ENCODE results near the gene NFIC.
"Not testable (repeated sequence)": the region's sequence is repeated elsewhere in the genome, so short reads cannot be mapped to it uniquely, and the experiment has no call there.

NFIC gene

DNA sequence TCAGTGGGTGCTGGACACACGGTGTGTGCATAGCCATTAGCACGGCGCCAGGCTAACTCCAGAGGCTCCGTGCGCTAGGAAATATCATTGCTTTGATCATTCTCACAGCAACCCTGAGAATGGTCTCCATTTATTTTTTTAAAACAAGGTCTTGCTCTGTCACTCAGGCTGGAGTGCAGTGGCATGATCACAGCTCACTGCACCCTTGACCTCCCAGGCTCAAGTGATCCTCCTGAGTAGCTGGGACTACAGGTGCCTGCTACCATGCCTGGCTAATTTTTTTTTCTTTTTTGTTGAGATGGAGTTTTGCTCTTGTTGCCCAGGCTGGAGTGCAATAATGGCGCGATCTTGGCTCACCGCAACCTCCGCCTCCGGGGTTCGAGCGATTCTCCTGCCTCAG, 55.3 kb downstream of the NFIC start:
- not testable (repeated sequence) for DNase-seq (ENCODE audit: low spot score)

DNA sequence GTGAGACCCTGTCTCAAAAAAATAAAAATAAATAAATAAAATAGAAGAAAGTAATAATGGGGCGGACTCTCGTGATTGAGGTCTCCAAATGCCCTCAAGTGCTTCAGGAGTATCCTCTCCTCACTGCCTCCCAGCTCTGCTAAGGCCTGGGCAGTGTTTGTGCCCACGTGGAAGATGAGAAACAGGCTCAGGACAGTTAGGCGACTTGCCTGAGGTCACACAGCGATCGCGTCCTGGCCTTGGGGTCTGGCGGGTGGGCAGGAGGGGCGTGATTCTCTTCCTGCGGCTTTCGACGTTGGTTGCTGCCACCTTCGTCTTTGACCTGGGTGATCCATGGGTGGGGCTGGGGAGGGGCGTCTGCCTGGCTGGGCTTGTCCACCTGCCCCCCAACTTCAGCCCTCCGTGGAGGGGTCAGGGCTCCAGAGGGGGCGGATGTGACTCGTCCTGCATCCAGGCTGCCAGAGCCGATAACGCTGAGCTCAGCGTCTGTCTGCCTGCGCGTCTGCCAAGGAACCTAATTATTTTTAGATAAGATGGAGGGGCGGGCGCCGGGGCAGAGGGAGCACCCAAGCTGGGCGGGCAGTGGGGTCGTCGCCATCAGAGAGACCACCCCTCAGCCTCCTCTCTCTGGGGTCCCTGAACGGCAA, 56.9 kb downstream of the NFIC start:
- no peak for DNase-seq (ENCODE audit: low spot score)

DNA sequence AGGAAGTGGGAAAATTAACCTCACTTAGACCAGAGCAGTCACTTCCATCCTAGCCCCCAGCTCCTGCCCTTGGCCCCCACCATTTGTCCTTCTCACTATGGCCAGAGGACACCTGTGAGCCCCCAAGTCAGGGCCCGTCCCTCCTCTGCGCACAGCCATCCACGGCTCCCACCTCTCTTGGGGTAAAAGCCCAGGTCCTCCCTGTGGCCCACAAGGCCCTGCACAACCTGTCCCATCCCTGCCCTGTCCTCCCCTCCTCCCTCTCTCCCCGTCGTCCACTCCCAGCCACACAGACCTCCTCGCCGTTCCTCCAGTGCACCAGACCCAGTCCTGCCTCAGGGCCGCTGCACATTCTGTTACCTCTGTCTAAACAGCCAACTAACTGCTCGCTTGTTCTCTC, 60.0 kb downstream of the NFIC start:
- DNase-seq (ENCODE audit: low spot score), result no peak

DNA sequence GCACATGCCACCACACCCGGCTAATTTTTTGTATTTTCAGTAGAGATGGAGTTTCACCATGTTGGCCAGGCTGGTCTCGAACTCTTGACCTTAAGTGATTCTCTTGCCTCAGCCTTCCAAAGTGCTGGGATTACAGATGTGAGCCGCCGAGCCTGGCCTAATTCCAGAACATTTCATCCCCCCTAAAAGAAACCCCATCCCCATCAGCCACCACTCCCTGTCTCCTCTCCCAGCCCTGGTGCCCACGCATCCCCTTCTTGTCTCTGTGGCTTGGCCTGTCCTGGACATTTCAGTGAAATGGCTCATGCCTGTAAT, 63.9 kb downstream of the NFIC start:
- DNase-seq (ENCODE audit: low spot score), result not testable (repeated sequence)

DNA sequence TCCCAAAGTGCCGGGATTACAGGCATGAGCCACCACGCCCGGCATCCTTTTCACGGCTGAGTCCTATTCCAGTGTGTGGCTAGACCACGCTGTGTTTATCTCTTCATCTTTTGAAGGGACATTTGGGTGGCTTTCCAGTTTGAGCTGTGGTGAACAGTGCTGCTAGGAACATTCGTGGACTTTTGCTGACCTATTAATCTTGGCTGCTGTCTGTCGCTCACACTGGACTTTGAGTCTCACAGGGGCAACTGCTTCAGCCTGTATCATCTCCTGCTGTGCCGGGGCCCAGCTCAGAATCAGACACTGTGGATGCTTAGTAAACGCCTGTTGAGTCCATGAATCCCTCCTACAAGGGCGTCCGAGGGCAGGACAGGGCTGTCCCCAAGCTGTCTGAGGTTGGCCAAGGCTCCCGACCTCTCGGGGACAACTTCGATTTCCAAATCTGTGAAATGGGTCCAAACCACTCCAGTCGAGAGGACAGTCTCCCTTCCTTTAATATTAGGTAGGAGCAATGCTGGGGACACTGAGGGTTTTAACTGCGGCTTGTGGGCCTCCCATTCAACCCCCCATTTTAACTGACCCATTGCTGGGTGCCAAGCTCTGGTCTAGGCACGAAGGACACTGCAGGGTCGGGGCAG, 65.5 kb downstream of the NFIC start:
- no peak for DNase-seq (ENCODE audit: low spot score)

DNA sequence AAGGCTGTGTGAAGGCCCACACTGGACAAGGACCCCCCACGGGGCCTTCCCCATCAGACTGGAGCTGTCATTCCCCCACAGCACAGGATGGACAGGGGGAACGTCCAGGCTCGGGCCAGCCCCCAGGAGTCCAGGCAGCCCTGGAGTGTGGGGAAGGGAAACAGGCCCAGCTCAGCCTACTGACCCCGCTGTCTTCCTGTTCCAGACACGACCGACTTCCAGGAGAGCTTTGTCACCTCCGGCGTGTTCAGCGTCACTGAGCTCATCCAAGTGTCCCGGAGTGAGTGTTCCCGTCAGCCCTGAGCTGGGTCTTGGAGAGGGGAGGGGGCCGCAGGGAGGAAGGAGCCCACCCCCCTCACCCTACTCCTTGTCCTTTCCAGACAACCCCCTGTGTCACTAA, 66.9 kb downstream of the NFIC start:
- DNase-seq (ENCODE audit: low spot score), result no peak

DNA sequence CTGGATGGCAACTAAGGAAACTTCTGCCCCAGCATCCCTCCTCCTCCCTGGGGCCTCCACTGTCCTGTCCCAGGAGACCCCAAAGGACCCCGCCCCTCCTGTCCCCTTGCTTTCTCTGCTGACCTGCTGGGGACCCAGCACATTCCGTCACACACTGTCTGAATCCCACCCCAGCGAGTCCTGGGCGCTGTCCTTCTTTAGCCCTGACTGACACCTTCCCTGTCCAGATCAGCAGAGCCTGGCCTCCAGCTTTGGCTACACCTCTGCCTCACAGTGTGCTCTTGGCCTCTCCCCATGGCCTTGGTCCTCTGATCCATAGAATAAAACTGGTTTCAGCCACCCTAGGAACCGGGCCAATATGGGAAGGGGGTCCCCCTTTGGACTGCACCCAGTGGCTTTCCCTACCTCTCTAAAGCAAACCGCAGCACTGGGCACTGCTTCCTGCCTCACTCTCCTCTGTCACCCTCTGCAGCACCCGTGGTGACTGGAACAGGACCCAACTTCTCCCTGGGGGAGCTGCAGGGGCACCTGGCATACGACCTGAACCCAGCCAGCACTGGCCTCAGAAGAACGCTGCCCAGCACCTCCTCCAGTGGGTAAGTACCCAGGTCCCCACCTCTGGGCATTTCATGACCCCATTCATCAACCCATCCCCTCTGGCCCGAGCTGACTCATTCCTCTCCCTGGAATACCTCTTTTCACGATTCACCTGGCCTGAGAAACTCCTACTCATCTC, 67.6 kb downstream of the NFIC start:
- DNase-seq (ENCODE audit: low spot score), result no peak

DNA sequence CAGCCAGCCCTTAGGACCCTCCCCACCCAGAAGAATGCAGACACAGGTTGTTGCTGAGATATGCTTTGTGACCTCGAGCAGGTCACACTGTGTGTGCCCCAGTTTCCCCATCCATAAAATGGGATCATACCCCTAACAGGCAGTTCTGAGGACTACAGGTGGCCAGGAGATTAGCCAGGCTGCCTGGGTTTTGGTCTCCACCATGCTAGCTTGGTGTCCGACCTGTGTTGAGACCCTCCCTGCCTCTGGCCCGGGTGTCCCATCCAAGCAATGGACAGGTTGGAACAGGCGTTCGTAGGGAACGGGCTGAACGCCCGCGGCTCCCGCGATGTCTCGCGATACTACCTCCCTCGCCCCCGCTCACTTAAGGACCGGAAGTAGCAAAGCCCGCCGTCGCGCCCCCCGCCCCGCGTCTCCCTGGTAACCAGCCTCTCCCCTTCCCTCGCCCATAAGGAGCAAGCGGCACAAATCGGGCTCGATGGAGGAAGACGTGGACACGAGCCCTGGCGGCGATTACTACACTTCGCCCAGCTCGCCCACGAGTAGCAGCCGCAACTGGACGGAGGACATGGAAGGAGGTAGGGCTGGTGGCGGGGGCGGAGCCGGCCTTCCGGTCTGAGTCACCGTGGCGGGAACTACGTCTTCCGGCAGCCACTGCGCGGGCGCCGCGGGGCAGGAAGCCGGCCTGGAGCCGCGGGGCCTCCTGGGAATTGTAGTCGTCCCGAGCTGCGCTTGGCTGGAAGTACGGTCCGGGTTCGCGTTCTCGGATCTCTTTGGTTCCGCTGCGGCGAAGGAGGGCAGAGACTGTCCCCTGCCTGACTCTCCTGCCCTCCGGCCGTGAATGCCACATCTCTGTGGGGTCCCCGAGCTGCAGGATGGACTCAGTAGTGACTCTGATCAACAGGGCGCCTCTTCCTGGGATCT, 68.5 kb downstream of the NFIC start:
- peak; percentile 98 for DNase-seq (ENCODE audit: low spot score)

DNA sequence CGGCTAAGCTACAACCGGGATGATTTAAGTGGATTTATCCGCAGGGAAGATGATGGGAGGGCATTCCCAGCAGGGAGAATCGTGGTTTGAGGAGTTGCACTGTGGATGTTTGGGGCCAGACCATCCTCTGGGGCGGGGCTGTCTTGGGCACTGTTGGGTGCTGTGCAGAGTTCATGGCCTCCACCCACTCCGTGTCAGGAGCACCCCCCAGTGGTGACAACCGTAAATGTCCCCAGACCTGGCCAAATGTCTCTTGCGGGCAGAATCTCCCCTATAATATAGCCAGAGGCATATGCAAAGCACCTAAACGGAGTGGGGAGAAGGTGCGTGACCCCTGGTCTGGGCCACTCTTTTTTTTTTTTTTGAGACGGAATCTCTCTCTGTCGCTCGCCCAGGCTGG, 73.7 kb downstream of the NFIC start:
- peak; percentile 59 for DNase-seq (ENCODE audit: low spot score)

DNA sequence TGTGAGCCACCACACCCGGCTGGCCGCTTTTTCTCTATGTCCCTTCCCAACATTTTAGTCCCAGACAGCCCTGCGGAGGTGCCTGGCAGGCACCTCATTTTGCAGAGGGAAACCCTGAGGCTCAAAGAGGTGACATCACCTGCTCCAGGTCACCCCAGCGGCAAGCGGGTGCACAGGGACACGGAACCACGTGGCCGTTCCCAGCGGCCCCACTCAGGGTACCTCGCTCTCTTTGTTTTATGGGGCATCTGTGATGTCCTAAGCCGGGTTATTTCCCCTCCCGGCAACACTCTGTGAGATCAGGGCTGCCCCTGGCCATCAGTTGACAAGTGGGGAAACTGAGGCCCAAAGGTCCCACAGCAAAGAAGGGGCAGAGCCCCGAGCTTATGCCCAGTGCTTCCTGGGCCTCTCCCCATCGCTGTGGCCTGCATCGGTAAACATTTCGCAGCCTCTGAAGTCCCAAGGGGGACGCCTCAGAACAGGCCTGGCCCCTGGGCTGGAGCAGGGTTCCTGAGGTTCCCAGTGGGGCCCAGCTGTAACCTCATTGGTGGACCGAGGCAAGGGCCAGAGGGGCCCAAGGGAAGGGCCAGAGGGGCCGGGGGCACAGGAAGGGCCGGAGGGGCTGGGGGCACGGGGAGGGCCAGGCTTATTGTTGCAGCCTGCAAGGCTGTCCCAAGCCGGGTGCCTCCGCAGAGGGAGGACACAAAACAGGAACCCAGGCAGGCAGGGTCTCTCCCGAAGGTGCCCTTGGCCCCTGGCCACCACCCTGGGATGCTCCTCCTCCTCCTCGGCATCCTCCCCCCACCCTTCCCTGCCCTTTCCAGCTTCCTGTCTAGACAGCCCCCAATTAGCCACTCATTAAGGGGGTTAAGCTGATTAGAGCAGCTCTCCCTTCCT, 75.0 kb downstream of the NFIC start:
- no peak for DNase-seq (ENCODE audit: low spot score)

DNA sequence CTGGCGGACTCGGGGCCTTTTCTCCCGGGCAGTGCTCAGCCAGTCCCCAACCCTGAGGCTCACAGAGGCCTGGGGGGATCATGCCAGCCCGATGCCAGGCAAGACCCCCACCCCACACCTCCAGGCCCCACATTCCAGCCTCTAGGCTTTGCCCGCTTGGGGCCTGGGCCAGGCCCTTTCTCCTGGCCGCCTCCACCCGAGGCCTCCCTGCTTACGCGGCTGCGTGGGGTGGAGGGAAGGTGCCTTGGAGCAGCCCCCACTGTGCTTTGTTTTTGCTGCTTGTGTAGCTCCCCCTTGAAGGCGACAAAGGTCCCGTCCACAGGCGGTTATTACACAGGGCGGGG, 75.6 kb downstream of the NFIC start:
- DNase-seq (ENCODE audit: low spot score), result no peak

DNA sequence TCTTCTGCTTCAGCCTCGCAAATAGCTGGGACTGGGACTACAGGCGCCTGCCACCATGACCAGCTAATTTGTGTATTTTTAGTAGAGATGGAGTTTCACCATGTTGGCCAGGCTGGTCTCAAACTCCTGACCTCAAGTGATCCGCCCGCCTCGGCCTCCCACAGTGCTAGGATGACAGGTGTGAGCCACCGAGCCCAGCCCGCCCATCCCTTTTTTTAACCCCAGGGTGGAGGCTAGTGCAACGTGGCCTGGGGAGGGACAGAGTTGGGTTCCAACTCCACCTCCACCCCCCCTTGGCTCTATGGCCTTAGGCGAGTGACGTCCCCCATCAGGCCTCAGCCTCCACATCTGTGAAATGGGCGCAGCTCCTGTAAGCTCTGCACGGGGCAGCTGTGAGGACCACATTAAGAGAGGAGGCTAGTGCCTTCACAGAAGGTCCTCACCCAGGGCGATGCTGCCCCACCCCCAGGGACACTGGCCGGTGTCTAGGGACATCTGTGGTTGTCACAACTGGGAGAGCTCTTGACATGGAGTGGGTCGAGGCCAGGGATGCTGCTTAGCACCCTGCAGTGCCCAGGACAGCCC, 76.2 kb downstream of the NFIC start:
- no peak for DNase-seq (ENCODE audit: low spot score)

DNA sequence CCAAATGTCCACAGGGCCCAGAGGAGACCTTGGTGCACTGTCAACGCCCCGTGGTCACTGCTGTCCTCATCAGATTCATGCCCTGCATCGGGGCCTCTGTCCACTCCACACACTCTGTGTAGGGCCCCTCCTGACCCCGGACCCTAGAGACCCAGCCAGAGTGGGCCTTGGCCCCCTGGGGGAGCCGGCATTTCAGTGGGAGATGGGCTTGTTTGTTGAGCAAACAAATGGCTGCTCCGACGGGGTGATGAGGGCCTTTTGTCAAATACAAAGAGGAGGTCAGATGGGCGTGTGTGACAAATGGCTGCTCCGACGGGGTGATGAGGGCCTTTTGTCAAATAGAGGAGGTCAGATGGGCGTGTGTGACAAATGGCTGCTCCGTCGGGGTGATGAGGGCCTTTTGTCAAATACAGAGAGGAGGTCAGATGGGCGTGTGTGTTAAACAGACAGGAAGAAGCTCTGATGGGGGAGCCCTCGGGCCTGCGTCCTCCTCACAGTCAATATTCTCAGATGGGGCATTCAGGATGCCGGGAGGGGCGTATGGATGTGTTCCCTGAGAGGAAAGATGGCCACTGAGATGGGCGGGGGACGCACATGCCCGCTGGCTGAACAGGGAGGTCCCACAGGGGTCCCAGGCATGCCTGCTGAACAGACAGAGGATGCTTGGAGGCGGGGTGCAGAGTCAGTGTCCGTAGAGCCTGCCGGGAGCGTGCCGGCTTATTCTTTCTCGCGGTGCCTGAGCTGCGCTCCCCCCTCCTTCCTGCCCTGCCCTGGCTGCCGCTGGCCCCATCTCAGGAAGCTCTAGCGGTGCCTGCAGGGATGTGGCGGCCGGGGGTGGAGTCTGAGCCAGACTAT, 77.7 kb downstream of the NFIC start:
- DNase-seq (ENCODE audit: low spot score), result no peak

DNA sequence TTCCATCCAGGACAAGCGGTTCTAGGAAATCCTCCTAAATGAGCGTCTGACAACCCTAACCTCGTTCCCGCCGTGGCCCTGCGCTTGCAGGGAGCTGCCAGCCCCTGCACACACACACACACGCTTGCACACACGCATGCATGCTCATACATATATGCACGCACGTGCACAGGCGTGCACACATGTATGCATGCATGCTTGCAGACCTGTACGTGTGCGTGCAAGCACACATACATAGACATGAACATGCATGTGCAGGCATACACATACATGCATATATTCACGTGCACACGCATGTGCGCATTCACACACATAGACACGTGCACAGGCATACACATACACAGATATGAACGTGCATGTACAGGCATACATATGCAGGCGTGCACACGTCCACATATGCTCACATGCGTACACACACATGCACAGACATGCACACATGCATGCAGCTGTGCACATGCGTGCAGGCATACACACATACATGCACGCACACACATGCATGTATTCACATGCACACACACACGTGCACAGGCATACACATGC, 78.4 kb downstream of the NFIC start:
- no peak for DNase-seq (ENCODE audit: low spot score)

DNA sequence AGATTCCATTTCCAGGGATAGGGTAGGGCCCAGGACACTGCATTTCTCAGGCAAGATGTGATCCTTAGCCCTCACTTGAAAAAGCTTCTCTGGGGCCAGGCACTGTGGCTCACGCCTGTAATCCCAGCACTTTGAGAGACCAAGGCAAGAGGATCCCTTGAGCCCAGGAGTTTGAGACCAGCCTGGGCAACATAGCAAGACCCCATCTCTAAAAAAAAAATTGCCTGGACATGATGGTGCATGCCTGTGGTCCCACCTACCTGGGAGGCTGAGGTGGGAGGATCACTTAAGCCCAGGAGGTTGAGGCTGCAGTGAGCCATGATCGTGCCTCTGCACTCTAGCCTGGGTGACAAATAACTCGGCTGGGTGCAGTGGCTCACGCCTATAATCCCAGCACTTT, 80.3 kb downstream of the NFIC start:
- not testable (repeated sequence) for DNase-seq (ENCODE audit: low spot score)

DNA sequence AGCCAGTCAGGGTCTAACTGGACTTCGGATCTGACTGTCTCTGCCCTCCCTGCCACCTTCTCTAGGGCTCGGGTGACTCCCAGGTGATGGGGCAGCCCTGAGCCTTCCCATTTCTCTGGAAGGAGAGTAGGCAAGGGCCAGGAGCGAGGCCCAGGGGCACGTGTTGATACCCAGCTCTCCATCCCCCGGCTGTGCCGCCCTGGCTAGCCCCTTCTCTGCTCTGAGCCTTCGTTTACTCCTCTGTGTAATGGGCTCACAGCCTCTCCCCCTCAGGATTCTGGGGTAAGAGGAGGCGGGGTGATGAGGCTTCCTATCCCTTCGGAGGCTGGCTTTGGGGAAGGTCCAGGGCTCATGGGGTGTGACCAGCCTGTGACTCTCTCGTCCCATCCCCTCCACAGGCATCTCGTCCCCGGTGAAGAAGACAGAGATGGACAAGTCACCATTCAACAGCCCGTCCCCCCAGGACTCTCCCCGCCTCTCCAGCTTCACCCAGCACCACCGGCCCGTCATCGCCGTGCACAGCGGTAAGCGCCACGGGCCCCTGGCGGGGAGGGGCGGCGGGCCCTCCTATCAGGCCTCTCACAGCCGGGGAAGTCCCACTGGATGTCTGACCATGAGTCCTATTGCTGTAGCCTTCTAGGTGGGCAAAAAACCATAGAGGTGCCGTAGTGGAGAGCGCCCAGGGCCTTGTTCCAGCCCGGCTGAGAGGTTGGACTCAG, 82.4 kb downstream of the NFIC start:
- no peak for DNase-seq (ENCODE audit: low spot score)

DNA sequence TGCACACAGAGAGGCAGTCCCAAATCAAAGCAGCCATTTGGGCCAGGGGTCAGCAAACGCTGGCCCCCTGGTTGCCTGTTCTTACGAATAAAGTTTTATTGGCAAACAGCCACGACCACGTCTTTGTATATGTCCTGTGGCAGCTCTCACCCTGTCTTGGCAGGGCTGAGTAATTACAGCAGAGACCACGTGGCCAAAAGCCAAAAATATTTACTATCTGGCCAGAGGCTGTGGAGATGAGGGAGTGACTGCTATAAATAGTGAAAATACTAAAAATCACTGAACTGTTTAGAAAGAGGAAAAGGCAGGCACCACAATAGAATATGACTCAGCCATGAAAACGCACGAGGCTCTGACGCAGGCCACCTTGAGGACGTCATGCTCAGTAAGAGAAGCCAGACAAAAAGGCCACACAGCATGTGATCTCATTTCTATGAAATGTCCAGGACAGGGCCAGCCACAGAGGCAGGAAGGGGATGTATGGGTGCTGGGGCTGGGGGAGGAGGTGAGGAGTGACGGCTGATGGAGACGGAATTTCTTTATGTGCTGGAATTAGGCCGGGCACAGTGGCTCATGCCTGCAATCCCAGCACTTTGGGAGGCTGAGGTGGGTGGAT, 84.5 kb downstream of the NFIC start:
- DNase-seq (ENCODE audit: low spot score), result no peak

DNA sequence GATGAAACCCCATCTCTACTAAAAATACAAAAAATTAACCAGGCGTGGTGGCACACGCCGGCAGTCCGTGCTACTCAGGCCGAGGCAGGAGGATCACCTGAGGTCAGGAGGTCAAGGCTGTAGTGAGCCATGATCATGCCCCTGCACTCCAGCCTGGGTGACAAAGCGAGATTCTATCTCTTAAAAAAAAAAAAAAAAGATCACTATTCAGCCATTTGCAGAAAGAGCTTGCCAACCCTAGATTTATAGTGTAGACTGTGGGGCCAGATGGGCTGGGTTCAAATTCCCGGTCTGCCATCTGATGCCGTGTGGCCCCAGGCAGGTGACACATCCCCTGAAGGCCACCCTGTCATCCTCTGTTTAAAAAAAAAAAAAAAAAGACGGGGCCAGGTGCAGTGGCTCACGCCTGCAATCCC, 85.1 kb downstream of the NFIC start:
- DNase-seq (ENCODE audit: low spot score), result no peak
